ENCODE results near the gene RCAN2. TPM values are rescaled to one million over a fixed set of nuclear protein-coding genes. Genes with fewer than 3 reads are reported as not detected.

The RCAN2 gene
- total and polyA plus RNA-seq, 2 donors (not counting 3 experiments of a cell fraction or from before 2014, with no cell fraction given) = 0.07 to 0.33 TPM

DNA sequence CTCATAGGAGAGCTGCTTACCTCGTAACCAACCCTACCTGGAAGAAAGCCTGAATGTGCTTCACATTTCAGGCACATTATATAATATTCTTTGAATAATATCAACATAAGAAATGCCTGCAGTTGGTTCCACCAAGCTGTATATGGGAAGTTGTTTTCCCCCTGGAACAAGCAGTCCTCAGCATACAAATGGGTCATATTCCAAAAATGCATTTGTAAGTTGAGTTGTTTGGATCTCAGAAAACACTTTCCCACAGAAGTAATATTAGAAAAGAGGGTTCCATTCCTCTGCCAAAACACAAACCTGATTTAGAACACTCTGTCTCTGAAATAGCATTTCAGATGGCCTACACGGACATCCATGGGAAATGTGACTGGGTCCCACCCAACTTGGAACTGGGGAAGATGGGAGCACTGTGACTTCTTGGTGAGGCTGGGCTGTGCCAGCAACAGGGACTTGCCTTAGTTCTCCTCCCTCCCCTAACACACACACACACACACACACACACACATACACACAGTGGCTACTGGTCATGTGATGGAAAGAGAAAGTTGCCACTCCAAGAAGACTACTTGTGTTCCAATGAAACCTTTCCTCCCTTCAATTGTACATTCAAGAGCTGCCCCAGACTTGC lies 11.4 kb upstream of the RCAN2 start:
- CTCF ChIA-PET = interaction anchor here (1.2 kb wide), 1 partner anchor 24 kb away, joined by 3 read pairs; no protein-coding TSS in a partner anchor
- BruUV-seq (replicated peaks) = no TSS peak

More for the DNA sequence above, 11.4 kb upstream of the RCAN2 start:
- TF ChIP-seq POLR2A (IDR thresholded peaks at IDR 0.05; ENCODE audit: low read depth, low read length) (no peak), POLR2AphosphoS5 (IDR thresholded peaks at IDR 0.05; ENCODE audit: insufficient read depth, low read depth, low read length) (no peak), EZH2 (IDR thresholded peaks at IDR 0.05; ENCODE audit: borderline replicate concordance, low read depth, low read length, severe bottlenecking) (no peak), MYC (IDR thresholded peaks at IDR 0.05; ENCODE audit: low read depth, low read length) (no peak), FOS (IDR thresholded peaks at IDR 0.05; ENCODE audit: borderline replicate concordance, insufficient read depth, low read length) (no peak), GATA2 (IDR thresholded peaks at IDR 0.05; ENCODE audit: insufficient read depth, insufficient read length, low read depth, low read length) (no peak), JUN (IDR thresholded peaks at IDR 0.05; ENCODE audit: borderline replicate concordance, insufficient read depth, insufficient read length, low read depth) (no peak)
- TF ChIP-seq, protein P1, sequence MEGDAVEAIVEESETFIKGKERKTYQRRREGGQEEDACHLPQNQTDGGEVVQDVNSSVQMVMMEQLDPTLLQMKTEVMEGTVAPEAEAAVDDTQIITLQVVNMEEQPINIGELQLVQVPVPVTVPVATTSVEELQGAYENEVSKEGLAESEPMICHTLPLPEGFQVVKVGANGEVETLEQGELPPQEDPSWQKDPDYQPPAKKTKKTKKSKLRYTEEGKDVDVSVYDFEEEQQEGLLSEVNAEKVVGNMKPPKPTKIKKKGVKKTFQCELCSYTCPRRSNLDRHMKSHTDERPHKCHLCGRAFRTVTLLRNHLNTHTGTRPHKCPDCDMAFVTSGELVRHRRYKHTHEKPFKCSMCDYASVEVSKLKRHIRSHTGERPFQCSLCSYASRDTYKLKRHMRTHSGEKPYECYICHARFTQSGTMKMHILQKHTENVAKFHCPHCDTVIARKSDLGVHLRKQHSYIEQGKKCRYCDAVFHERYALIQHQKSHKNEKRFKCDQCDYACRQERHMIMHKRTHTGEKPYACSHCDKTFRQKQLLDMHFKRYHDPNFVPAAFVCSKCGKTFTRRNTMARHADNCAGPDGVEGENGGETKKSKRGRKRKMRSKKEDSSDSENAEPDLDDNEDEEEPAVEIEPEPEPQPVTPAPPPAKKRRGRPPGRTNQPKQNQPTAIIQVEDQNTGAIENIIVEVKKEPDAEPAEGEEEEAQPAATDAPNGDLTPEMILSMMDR (IDR thresholded peaks at IDR 0.05; ENCODE audit: extremely low read depth in 1 of 2, insufficient read depth in 1 of 2, low read depth in 1 of 2, low read length in 2 of 2) = no peak
- TF ChIP-seq, protein P2, sequence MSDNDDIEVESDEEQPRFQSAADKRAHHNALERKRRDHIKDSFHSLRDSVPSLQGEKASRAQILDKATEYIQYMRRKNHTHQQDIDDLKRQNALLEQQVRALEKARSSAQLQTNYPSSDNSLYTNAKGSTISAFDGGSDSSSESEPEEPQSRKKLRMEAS (IDR thresholded peaks at IDR 0.05; ENCODE audit: insufficient read depth, insufficient read length) = no peak
- POLR2A ChIA-PET = no interaction called here
- no peaks in the 10 kb centered on the region for H3K9me3 ChIP-seq (replicated peaks; ENCODE audit: control insufficient read depth, insufficient read depth, low read length)
- H4K20me1 ChIP-seq (replicated peaks; ENCODE audit: control insufficient read depth, extremely low read depth, insufficient read depth, low read length) = no peaks in the 10 kb centered on the region
- intact Hi-C loops (cut with micrococcal nuclease) (no loop called here), dilution Hi-C loops (cut with MboI; ENCODE audit: extremely low pct_ligation_motif_present, low sequenced_read_pairs) (no loop called here)
- FAIRE-seq = no peak
- no peak overlapping the region for H3K4me2 ChIP-seq (ENCODE audit: insufficient read depth, low read length)
- no peak overlapping the region for H2AFZ ChIP-seq (ENCODE audit: low read depth, low read length)
- H3K9me1 ChIP-seq (replicated peaks; ENCODE audit: control insufficient read depth, extremely low read depth, insufficient read depth, low read length) = no peaks in the 10 kb centered on the region
- no peak for DNase-seq (ENCODE audit: low read depth, low spot score)
- H3K4me1 ChIP-seq (ENCODE audit: control insufficient read depth, extremely low read depth, insufficient read depth, low read length) = no peaks in the 10 kb centered on the region
- H3K9ac ChIP-seq (replicated peaks; ENCODE audit: extremely low read depth, insufficient read depth, low read length) = no peak overlapping the region
- no peaks in the 10 kb centered on the region for H3K27me3 ChIP-seq (ENCODE audit: control insufficient read depth in 2 of 2, insufficient read depth in 2 of 2, low read length in 2 of 2)
- no peaks in the 10 kb centered on the region for H3K79me2 ChIP-seq (ENCODE audit: control insufficient read depth, insufficient read depth, low read length)
- no peak overlapping the region for H3K4me3 ChIP-seq (replicated peaks in 1 of 3; ENCODE audit: insufficient read depth in 1 of 3, low read depth in 1 of 3, low read length in 3 of 3)
- H3K36me3 ChIP-seq (ENCODE audit: control insufficient read depth in 2 of 2, extremely low read depth in 1 of 2, insufficient read depth in 2 of 2, low read length in 2 of 2) = no peaks in the 10 kb centered on the region
- H3K27ac ChIP-seq (ENCODE audit: insufficient read depth, low read depth, low read length) = no peak overlapping the region
